ENCODE results near the gene DISP2. TPM values are rescaled to one million over a fixed set of nuclear protein-coding genes. Genes with fewer than 3 reads are reported as not detected.
A peak's percentile ranks its signal among the peaks of the same experiment; 100 is the strongest.

The DISP2 gene
- total RNA-seq, 6 donors from 2014 or later: under 0.01 to 3.5 (median 0.13) TPM

DNA sequence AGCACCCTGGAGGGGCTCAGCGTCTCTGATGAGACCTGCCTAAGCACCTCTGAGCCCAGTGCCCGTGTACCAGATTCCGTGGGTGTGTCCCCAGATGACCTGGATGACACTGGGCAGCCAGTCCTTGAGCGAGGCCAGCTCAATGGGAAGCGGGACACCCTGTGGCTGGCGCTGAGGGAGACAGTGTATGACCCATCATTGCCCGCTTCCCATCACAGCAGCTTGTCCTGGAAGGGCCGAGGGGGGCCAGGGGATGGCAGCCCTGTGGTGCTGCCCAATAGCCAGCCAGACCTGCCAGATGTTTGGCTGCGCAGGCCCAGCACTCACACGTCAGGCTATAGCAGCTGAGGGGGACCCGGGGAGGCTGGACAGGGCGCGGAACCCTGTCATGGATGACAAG, 12.0 kb downstream of the DISP2 start:
- ATAC-seq (ENCODE audit: low FRiP score in 2 of 2) (no peak), DNase-seq (peak in 1 of 2 donors; percentile 52)
- H3K4me1 ChIP-seq: peaks cover 14 to 24% (median 20%) of the 10 kb centered on the region in 4 donors
- 91 to 100% methylated on average over 2 to 13 of the region's 13 CpGs for WGBS, 2 donors
- no peak overlapping the region for H3K4me3 ChIP-seq
- no peak for TF ChIP-seq POLR2A (IDR thresholded peaks at IDR 0.05)
- TF ChIP-seq, protein P1, sequence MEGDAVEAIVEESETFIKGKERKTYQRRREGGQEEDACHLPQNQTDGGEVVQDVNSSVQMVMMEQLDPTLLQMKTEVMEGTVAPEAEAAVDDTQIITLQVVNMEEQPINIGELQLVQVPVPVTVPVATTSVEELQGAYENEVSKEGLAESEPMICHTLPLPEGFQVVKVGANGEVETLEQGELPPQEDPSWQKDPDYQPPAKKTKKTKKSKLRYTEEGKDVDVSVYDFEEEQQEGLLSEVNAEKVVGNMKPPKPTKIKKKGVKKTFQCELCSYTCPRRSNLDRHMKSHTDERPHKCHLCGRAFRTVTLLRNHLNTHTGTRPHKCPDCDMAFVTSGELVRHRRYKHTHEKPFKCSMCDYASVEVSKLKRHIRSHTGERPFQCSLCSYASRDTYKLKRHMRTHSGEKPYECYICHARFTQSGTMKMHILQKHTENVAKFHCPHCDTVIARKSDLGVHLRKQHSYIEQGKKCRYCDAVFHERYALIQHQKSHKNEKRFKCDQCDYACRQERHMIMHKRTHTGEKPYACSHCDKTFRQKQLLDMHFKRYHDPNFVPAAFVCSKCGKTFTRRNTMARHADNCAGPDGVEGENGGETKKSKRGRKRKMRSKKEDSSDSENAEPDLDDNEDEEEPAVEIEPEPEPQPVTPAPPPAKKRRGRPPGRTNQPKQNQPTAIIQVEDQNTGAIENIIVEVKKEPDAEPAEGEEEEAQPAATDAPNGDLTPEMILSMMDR (IDR thresholded peaks at IDR 0.05): no peak
- TF ChIP-seq POLR2AphosphoS5 (IDR thresholded peaks at IDR 0.05): no peak
- TF ChIP-seq EP300 (IDR thresholded peaks at IDR 0.05): no peak
- H3K9me3 ChIP-seq: no peaks in the 10 kb centered on the region
- no peaks in the 10 kb centered on the region for H3K36me3 ChIP-seq
- H3K27ac ChIP-seq: no peak overlapping the region
- H3K27me3 ChIP-seq: no peaks in the 10 kb centered on the region

DNA sequence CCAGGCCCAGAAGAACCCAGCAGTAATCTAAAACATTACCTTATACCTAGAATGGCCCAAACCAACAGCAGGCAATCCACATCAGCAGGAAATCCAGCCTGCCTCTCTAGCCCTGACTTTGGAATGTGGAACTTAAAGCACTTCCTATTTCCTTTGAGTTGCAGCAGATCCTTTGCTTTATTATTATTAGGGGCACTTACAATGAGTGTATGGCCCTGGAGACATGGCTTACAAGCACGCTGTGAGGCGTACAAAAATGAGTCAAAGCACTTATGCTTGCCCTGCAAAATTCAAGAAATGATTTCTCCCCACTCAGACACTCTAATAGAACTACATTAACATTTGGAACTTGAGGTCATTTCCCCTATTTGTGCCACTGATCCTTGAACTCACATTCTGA, 15.0 kb downstream of the DISP2 start:
- Histone ChIP-seq H3K27ac (no peak overlapping the region), H3K27me3 (no peaks in the 10 kb centered on the region), H3K4me3 (no peak overlapping the region), H3K36me3 (no peaks in the 10 kb centered on the region), H3K4me1 (peaks cover 6 to 21% (median 10%) of the 10 kb centered on the region in 4 donors), H3K9me3 (no peaks in the 10 kb centered on the region)
- no peak for ATAC-seq (ENCODE audit: low FRiP score in 2 of 2)
- no peak for TF ChIP-seq POLR2AphosphoS5 (IDR thresholded peaks at IDR 0.05)
- no peak for TF ChIP-seq EP300 (IDR thresholded peaks at IDR 0.05)
- TF ChIP-seq POLR2A (IDR thresholded peaks at IDR 0.05): no peak
- TF ChIP-seq, protein P1 (IDR thresholded peaks at IDR 0.05): no peak
- 26 to 48% methylated on average over 2 of the region's 2 CpGs for WGBS, 2 donors
- peak in 1 of 2 donors; percentile 22 for DNase-seq

DNA sequence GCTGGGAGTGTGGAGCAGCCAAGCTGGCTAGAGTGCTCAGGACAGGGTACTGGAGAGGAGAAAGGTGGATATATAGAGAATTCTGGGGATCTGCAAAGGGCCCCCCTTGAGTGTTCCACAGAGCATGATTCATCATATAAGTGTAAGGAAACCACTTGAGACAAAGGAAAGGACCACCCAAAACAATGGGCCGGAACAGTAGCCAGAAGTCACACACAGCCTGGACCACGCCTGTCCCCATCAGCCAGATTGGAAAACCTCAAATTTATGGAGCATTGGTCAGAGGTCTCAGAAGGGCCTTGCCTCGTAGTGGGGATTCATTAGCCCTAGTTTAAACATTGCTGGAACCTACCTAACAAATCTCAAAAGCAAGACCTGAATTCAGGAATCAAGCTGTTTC, 19.6 kb downstream of the DISP2 start:
- no peaks in the 10 kb centered on the region for H3K9me3 ChIP-seq
- no peaks in the 10 kb centered on the region for H3K27me3 ChIP-seq
- WGBS, 2 donors: 72 to 84% methylated on average over 3 of the region's 3 CpGs
- ATAC-seq (ENCODE audit: low FRiP score in 2 of 2): no peak
- H3K4me1 ChIP-seq: peaks cover 11 to 35% (median 17%) of the 10 kb centered on the region in 4 donors
- no peak overlapping the region for H3K27ac ChIP-seq
- DNase-seq: no peak
- no peak overlapping the region for H3K4me3 ChIP-seq
- TF ChIP-seq POLR2A (IDR thresholded peaks at IDR 0.05): no peak
- TF ChIP-seq EP300 (IDR thresholded peaks at IDR 0.05): no peak
- TF ChIP-seq, protein P1 (IDR thresholded peaks at IDR 0.05): no peak
- TF ChIP-seq POLR2AphosphoS5 (IDR thresholded peaks at IDR 0.05): no peak
- no peaks in the 10 kb centered on the region for H3K36me3 ChIP-seq

DNA sequence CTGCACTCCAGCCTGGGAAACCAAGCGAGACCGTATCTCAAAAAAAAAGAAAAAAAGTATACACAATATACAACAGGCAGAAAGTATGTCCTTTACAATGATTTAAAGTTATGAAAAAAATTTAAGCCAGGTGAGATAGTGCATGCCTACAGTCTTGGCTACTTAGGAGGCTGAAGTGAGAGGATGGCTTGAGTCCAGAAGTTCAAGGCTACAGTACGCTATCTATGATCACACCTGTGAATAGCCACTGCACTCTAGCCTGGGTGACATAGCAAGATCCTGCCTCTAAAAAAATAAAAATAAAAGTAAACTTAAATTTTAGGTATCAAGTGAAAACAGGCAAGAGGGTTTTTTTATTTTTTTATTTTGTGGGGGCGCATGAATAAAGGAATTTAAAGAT, 21.4 kb downstream of the DISP2 start:
- Histone ChIP-seq H3K4me3 (no peak overlapping the region), H3K4me1 (peaks cover 18 to 35% (median 29%) of the 10 kb centered on the region in 4 donors), H3K36me3 (no peaks in the 10 kb centered on the region), H3K27me3 (no peaks in the 10 kb centered on the region), H3K27ac (peak overlapping the region in 1 of 4 donors; percentile 63), H3K9me3 (no peaks in the 10 kb centered on the region)
- TF ChIP-seq POLR2A (IDR thresholded peaks at IDR 0.05) (no peak), EP300 (IDR thresholded peaks at IDR 0.05) (no peak), POLR2AphosphoS5 (IDR thresholded peaks at IDR 0.05) (no peak)
- TF ChIP-seq, protein P1 (IDR thresholded peaks at IDR 0.05): no peak
- WGBS, 2 donors: 85 to 89% methylated on average over 4 of the region's 4 CpGs
- ATAC-seq (ENCODE audit: low FRiP score in 2 of 2) (no peak), DNase-seq (no peak)

GRCh38 chr15:40379853-40380252, 21.8 kb downstream of the DISP2 start:
- Histone ChIP-seq H3K27ac (peak overlapping the region; percentile 33 to 64 (median 52)), H3K27me3 (no peaks in the 10 kb centered on the region), H3K9me3 (no peaks in the 10 kb centered on the region), H3K4me1 (peaks cover 18 to 35% (median 29%) of the 10 kb centered on the region in 4 donors), H3K4me3 (no peak overlapping the region), H3K36me3 (no peaks in the 10 kb centered on the region)
- DNase-seq: peak in 1 of 2 donors; percentile 95
- TF ChIP-seq EP300 (IDR thresholded peaks at IDR 0.05) (peak in 1 of 4 donors; percentile 77), POLR2A (IDR thresholded peaks at IDR 0.05) (no peak), POLR2AphosphoS5 (IDR thresholded peaks at IDR 0.05) (peak; percentile 42 to 54)
- TF ChIP-seq, protein P1 (IDR thresholded peaks at IDR 0.05): no peak
- 10 to 16% methylated on average over 4 of the region's 4 CpGs for WGBS, 2 donors
- peak; percentile 63 to 72 for ATAC-seq (ENCODE audit: low FRiP score in 2 of 2)
